Suppressor macrophage (primary cell): ENCODE measurements around the gene PITPNB.

Experiments used
- DNase-seq, 4 experiments: peaks; one replicate each; pipeline ENCODE4 v3.0.0-alpha.2; 2020 to 2022

The PITPNB gene

GRCh38 chr22:27827604-27828587, 91.2 kb downstream of the PITPNB start:
- no peak for DNase-seq

- DNase-seq: peak in 3 of 4 experiments; percentile 10 to 40 (median 12)
Observed at GRCh38 chr22:27825174-27825573, 93.9 kb downstream of the PITPNB start.

- no peak for DNase-seq
Observed at GRCh38 chr22:27823221-27823620, 95.8 kb downstream of the PITPNB start.

- no peak for DNase-seq
Observed at GRCh38 chr22:27820896-27821866, 97.9 kb downstream of the PITPNB start.

- no peak for DNase-seq
Observed at GRCh38 chr22:27816552-27816951, 102.5 kb downstream of the PITPNB start.

- DNase-seq: no peak
Observed at GRCh38 chr22:27815826-27816530, 103.1 kb downstream of the PITPNB start.

- DNase-seq: no peak
Observed at GRCh38 chr22:27814993-27815392, 104.1 kb downstream of the PITPNB start.

GRCh38 chr22:27811778-27812177, 107.3 kb downstream of the PITPNB start:
- no peak for DNase-seq

- no peak for DNase-seq
Observed at GRCh38 chr22:27810609-27811151, 108.4 kb downstream of the PITPNB start.

- no peak for DNase-seq
Observed at GRCh38 chr22:27809700-27810608, 109.1 kb downstream of the PITPNB start.

GRCh38 chr22:27809226-27809603, 109.8 kb downstream of the PITPNB start:
- no peak for DNase-seq

- no peak for DNase-seq
Observed at GRCh38 chr22:27808451-27809225, 110.4 kb downstream of the PITPNB start.

- DNase-seq: no peak
Observed at GRCh38 chr22:27805841-27806240, 113.2 kb downstream of the PITPNB start.

GRCh38 chr22:27804470-27805297, 114.4 kb downstream of the PITPNB start:
- peak; percentile 73 to 84 (median 79) for DNase-seq

GRCh38 chr22:27803841-27804415, 115.1 kb downstream of the PITPNB start:
- DNase-seq: no peak

- no peak for DNase-seq
Observed at GRCh38 chr22:27802346-27803073, 116.5 kb downstream of the PITPNB start.
